Measurements from ENCODE around the gene TNS1.

TNS1 gene

GRCh38 chr2:217959723-217960122 lies 43.1 kb downstream of the TNS1 start:
- H3K4me2 ChIP-seq (ENCODE audit: low read depth, low read length, poor library complexity, severe bottlenecking) = no peak overlapping the region
- no peaks in the 10 kb centered on the region for H3F3A ChIP-seq (ENCODE audit: low read depth)
- no peaks in the 10 kb centered on the region for H3K36me3 ChIP-seq (ENCODE audit: insufficient read depth, low read length)
- H4K20me1 ChIP-seq (ENCODE audit: insufficient read depth, low read length, poor library complexity, severe bottlenecking) = no peaks in the 10 kb centered on the region
- no peak overlapping the region for H3K9ac ChIP-seq (ENCODE audit: low read depth, low read length, poor library complexity, severe bottlenecking)
- H3K9me3 ChIP-seq (ENCODE audit: insufficient read depth, low read depth, low read length) = no peaks in the 10 kb centered on the region
- no peak for TF ChIP-seq CTCF (conservative IDR thresholded peaks at IDR 0.05; ENCODE audit: low read length)
- no peak for TF ChIP-seq EZH2phosphoT487 (IDR thresholded peaks at IDR 0.05; ENCODE audit: borderline replicate concordance)
- H3K4me3 ChIP-seq (ENCODE audit: low read length, poor library complexity, severe bottlenecking) = no peak overlapping the region
- no peaks in the 10 kb centered on the region for H3K9me2 ChIP-seq (replicated peaks; ENCODE audit: low read depth, low read length)
- no peaks in the 10 kb centered on the region for H3K79me2 ChIP-seq (ENCODE audit: insufficient read depth, low read length)
- no peaks in the 10 kb centered on the region for H3K4me1 ChIP-seq (ENCODE audit: insufficient read depth, low read length, poor library complexity, severe bottlenecking)
- H2AFZ ChIP-seq (ENCODE audit: low read length) = no peak overlapping the region
- H3K27me3 ChIP-seq (ENCODE audit: insufficient read depth, low read length, poor library complexity, severe bottlenecking) = no peaks in the 10 kb centered on the region

- H2AFZ ChIP-seq (ENCODE audit: low read length) = no peak overlapping the region
Observed at GRCh38 chr2:217958884-217959225, 43.9 kb downstream of the TNS1 start.

GRCh38 chr2:217958206-217958883 lies 44.5 kb downstream of the TNS1 start:
- Histone ChIP-seq H3K4me2 (ENCODE audit: low read depth, low read length, poor library complexity, severe bottlenecking) (no peak overlapping the region), H3K9me2 (replicated peaks; ENCODE audit: low read depth, low read length) (no peaks in the 10 kb centered on the region), H2AFZ (ENCODE audit: low read length) (no peak overlapping the region), H4K20me1 (ENCODE audit: insufficient read depth, low read length, poor library complexity, severe bottlenecking) (no peaks in the 10 kb centered on the region), H3K36me3 (ENCODE audit: insufficient read depth, low read length) (no peaks in the 10 kb centered on the region), H3K9ac (ENCODE audit: low read depth, low read length, poor library complexity, severe bottlenecking) (no peak overlapping the region), H3K79me2 (ENCODE audit: insufficient read depth, low read length) (no peaks in the 10 kb centered on the region), H3K9me3 (ENCODE audit: insufficient read depth, low read depth, low read length) (no peaks in the 10 kb centered on the region), H3F3A (ENCODE audit: low read depth) (no peaks in the 10 kb centered on the region), H3K27me3 (ENCODE audit: insufficient read depth, low read length, poor library complexity, severe bottlenecking) (no peaks in the 10 kb centered on the region), H3K4me3 (ENCODE audit: low read length, poor library complexity, severe bottlenecking) (no peak overlapping the region), H3K4me1 (ENCODE audit: insufficient read depth, low read length, poor library complexity, severe bottlenecking) (no peaks in the 10 kb centered on the region)
- TF ChIP-seq CTCF (conservative IDR thresholded peaks at IDR 0.05; ENCODE audit: low read length) = no peak
- TF ChIP-seq EZH2phosphoT487 (IDR thresholded peaks at IDR 0.05; ENCODE audit: borderline replicate concordance) = no peak

More at GRCh38 chr2:217958884-217959225, 43.9 kb downstream of the TNS1 start:
- Histone ChIP-seq H3K9ac (ENCODE audit: low read depth, low read length, poor library complexity, severe bottlenecking) (no peak overlapping the region), H3K4me3 (ENCODE audit: low read length, poor library complexity, severe bottlenecking) (no peak overlapping the region), H3K9me2 (replicated peaks; ENCODE audit: low read depth, low read length) (no peaks in the 10 kb centered on the region), H3K27me3 (ENCODE audit: insufficient read depth, low read length, poor library complexity, severe bottlenecking) (no peaks in the 10 kb centered on the region), H4K20me1 (ENCODE audit: insufficient read depth, low read length, poor library complexity, severe bottlenecking) (no peaks in the 10 kb centered on the region), H3K36me3 (ENCODE audit: insufficient read depth, low read length) (no peaks in the 10 kb centered on the region), H3K9me3 (ENCODE audit: insufficient read depth, low read depth, low read length) (no peaks in the 10 kb centered on the region), H3K4me1 (ENCODE audit: insufficient read depth, low read length, poor library complexity, severe bottlenecking) (no peaks in the 10 kb centered on the region), H3K79me2 (ENCODE audit: insufficient read depth, low read length) (no peaks in the 10 kb centered on the region), H3K4me2 (ENCODE audit: low read depth, low read length, poor library complexity, severe bottlenecking) (no peak overlapping the region), H3F3A (ENCODE audit: low read depth) (no peaks in the 10 kb centered on the region)
- TF ChIP-seq CTCF (conservative IDR thresholded peaks at IDR 0.05; ENCODE audit: low read length) (no peak), EZH2phosphoT487 (IDR thresholded peaks at IDR 0.05; ENCODE audit: borderline replicate concordance) (no peak)

Measured in Loucy (cell line).